K562 (cell line): Measurements from ENCODE around the gene BFSP1. TPM values are rescaled to one million over a fixed set of nuclear protein-coding genes. Genes with fewer than 3 reads are reported as not detected.

Experiments
- ATAC-seq: fragments of 200-7000 bp; cut with Tn5 transposase; 3 replicates; pipeline ENCODE4 v1.9.1; 2020; ENCODE audit warnings: moderate library complexity
- BruUV-seq: library from RNA; stranded (reverse); fragments of 400-500 nt; replicated peaks from 2 replicates; lab custom pipeline; 2021; lab: Mats Ljungman, UMichigan
- CTCF ChIA-PET: fragments of 300-600 bp; formaldehyde crosslinking; extraction: SDS; loops from one replicate; lab custom pipeline; 2021; ENCODE audit warnings: low intra/inter-chr PET ratio; lab: Yijun Ruan, JAX
- POLR2A ChIA-PET: fragments of 300-600, 350-650 bp; sonication (Branson Sonifier 250); formaldehyde crosslinking; extraction: SDS; loops from one replicate; lab custom pipeline; 2021; ENCODE audit warnings: antibody characterized with exemption, inconsistent platforms; lab: Yijun Ruan, JAX
- DNase-seq, 4 experiments: peaks; one replicate each; pipeline versions ENCODE4 v3.0.0 to v3.0.0-alpha.2; 2011 to 2018; ENCODE audit warnings: low spot score in 3 of 4, mixed read lengths in 3 of 4; ENCODE audit errors: extremely low read depth in 1 of 4
- FAIRE-seq: peaks from 2 replicates; lab custom pipeline; 2011; peaks lifted over from hg19 to GRCh38; lab: Jason Lieb, UNC
- H2AFZ ChIP-seq: 2 replicates; pipeline ENCODE4 v1.6.0; 2011; ENCODE audit warnings: low read depth, low read length, control low read depth, inconsistent platforms
- H3K27ac ChIP-seq: fragments of 200-600 bp; 3 replicates; pipeline ENCODE4 v1.8.0; 2011; ENCODE audit warnings: low read depth, mild to moderate bottlenecking, control low read depth, inconsistent platforms, low read length, moderate library complexity, mixed read lengths; ENCODE audit errors: extremely low read depth
- H3K27me3 ChIP-seq, 2 experiments: fragments of 300-600 bp in 1 of 2; 2 replicates in 1 of 2; 3 replicates in 1 of 2; pipeline versions ENCODE4 v1.6.0 to v1.8.0; 2011; ENCODE audit warnings: inconsistent platforms in 2 of 2, low read length in 2 of 2, mild to moderate bottlenecking in 1 of 2, mixed read lengths in 1 of 2, moderate library complexity in 1 of 2; ENCODE audit not compliant: control insufficient read depth in 2 of 2, insufficient read depth in 2 of 2
- H3K36me3 ChIP-seq: fragments of 300-600 bp; 3 replicates; pipeline ENCODE4 v1.8.0; 2011; ENCODE audit warnings: mild to moderate bottlenecking, low read length, inconsistent platforms; ENCODE audit not compliant: control insufficient read depth, insufficient read depth
- H3K4me1 ChIP-seq, 2 experiments: fragments of 200-600 bp in 1 of 2; replicated peaks in 1 of 2; 2 replicates in 1 of 2; 3 replicates in 1 of 2; pipeline versions ENCODE4 v1.5.1 to v1.8.0; 2011; ENCODE audit warnings: inconsistent platforms in 2 of 2, low read length in 2 of 2, mild to moderate bottlenecking in 1 of 2, mixed read lengths in 1 of 2, moderate library complexity in 1 of 2; ENCODE audit not compliant: control insufficient read depth in 2 of 2, insufficient read depth in 2 of 2
- H3K4me2 ChIP-seq: 2 replicates; pipeline ENCODE4 v1.6.1; 2011; ENCODE audit warnings: low read length, control low read depth, inconsistent platforms, mixed read lengths; ENCODE audit not compliant: insufficient read depth
- H3K4me3 ChIP-seq: fragments of 200-600 bp; sonication (generic), shearing (Covaris generic); 2 replicates; pipeline ENCODE4 v1.5.1; 2016; ENCODE audit warnings: control low read depth, inconsistent platforms
- H3K79me2 ChIP-seq: fragments of 200-600 bp; 3 replicates; pipeline ENCODE4 v1.8.0; 2011; ENCODE audit warnings: low read length, inconsistent platforms; ENCODE audit not compliant: control insufficient read depth, insufficient read depth
- H3K9ac ChIP-seq, 2 experiments: 2 replicates each; pipeline versions ENCODE4 v1.6.0 to v1.6.1; 2011; ENCODE audit warnings: low read depth in 2 of 2, low read length in 2 of 2, control low read depth in 1 of 2, inconsistent platforms in 1 of 2, mild to moderate bottlenecking in 1 of 2, mixed read lengths in 1 of 2; ENCODE audit not compliant: insufficient read depth in 1 of 2
- H3K9me1 ChIP-seq: one replicate; pipeline ENCODE4 v1.6.0; 2011; ENCODE audit warnings: inconsistent platforms, mild to moderate bottlenecking, low read length, moderate library complexity; ENCODE audit not compliant: control insufficient read depth, insufficient read depth
- H3K9me3 ChIP-seq: replicated peaks from 2 replicates; pipeline ENCODE4 v1.5.1; 2011; ENCODE audit warnings: low read depth, low read length, inconsistent platforms; ENCODE audit not compliant: control insufficient read depth, insufficient read depth
- H4K20me1 ChIP-seq: replicated peaks from 2 replicates; pipeline ENCODE4 v1.6.1; 2011; ENCODE audit warnings: low read length, inconsistent platforms, mixed read lengths; ENCODE audit not compliant: control insufficient read depth, insufficient read depth
- ARHGAP35 ChIP-seq: fragments of 450-650 bp; IDR thresholded peaks from 2 replicates; pipeline ENCODE4 v1.6.1; 2018; ENCODE audit not compliant: partially characterized antibody
- BACH1 ChIP-seq: fragments of 200-800 bp; sonication (Bioruptor generic); IDR thresholded peaks from 2 replicates; pipeline ENCODE4 v1.6.1; 2016; ENCODE audit warnings: missing genetic modification characterization, missing compliant biosample characterization
- BHLHE40 ChIP-seq: IDR thresholded peaks from 2 replicates; pipeline ENCODE4 v1.6.1; 2011; ENCODE audit warnings: low read length, improper control_type of control experiment
- CBFA2T2 ChIP-seq: fragments of 450-650 bp; conservative IDR thresholded peaks from 2 replicates; pipeline ENCODE4 v1.6.1; 2017; ENCODE audit warnings: mild to moderate bottlenecking
- ETV6 ChIP-seq, 3 experiments: fragments of 150-350 bp in 1 of 3; sonication (generic) in 1 of 3; formaldehyde crosslinking in 1 of 3; IDR thresholded peaks; 2 replicates each; pipeline versions ENCODE4 v1.6.1 to v1.8.0; 2014 to 2022; ENCODE audit warnings: borderline replicate concordance in 2 of 3, low read depth in 2 of 3, antibody characterized with exemption in 1 of 3, low read length in 1 of 3, mild to moderate bottlenecking in 1 of 3, missing genetic modification reagents in 1 of 3
- HMG20B ChIP-seq: fragments of 250-450 bp; sonication (Bioruptor Pico); IDR thresholded peaks from 2 replicates; pipeline ENCODE4 v1.5.0; 2021; ENCODE audit warnings: mild to moderate bottlenecking
- NFATC3 ChIP-seq: fragments of 450-650 bp; IDR thresholded peaks from 2 replicates; pipeline ENCODE4 v1.6.1; 2017; ENCODE audit warnings: mild to moderate bottlenecking
- PKNOX1 ChIP-seq: fragments of 450-650 bp; IDR thresholded peaks from 2 replicates; pipeline ENCODE4 v1.6.1; 2016
- POLR2AphosphoS2 ChIP-seq: IDR thresholded peaks from 2 replicates; pipeline ENCODE4 v1.6.1; 2012; ENCODE audit warnings: low read length, improper control_type of control experiment
- SIN3B ChIP-seq: fragments of 450-650 bp; IDR thresholded peaks from 2 replicates; pipeline ENCODE4 v1.6.1; 2017; ENCODE audit warnings: low read depth, mild to moderate bottlenecking, moderate library complexity
- SMARCA4 ChIP-seq: fragments of 450-650 bp; IDR thresholded peaks from 2 replicates; pipeline ENCODE4 v1.6.1; 2016
- SP1 ChIP-seq: sonication (generic); formaldehyde crosslinking; IDR thresholded peaks from 2 replicates; pipeline ENCODE4 v1.8.1; 2022; ENCODE audit warnings: mild to moderate bottlenecking, missing genetic modification reagents
- TAL1 ChIP-seq: fragments of 450-650 bp; IDR thresholded peaks from 2 replicates; pipeline ENCODE4 v1.6.1; 2016; ENCODE audit warnings: mild to moderate bottlenecking
- TFAM ChIP-seq: fragments of 250-450 bp; sonication (Bioruptor Pico); conservative IDR thresholded peaks from 2 replicates; pipeline ENCODE4 v1.5.0; 2021; ENCODE audit warnings: mild to moderate bottlenecking, moderate library complexity
- ZBTB2 ChIP-seq: fragments of 450-650 bp; IDR thresholded peaks from 2 replicates; pipeline ENCODE4 v1.6.1; 2016; ENCODE audit warnings: antibody characterized with exemption
- ZNF384 ChIP-seq: IDR thresholded peaks from 2 replicates; pipeline ENCODE4 v1.6.1; 2012; ENCODE audit warnings: low read depth, low read length, improper control_type of control experiment
- ZNF551 ChIP-seq: fragments of 250-450 bp; sonication (Bioruptor Pico); IDR thresholded peaks from 2 replicates; pipeline ENCODE4 v1.5.0; 2021; ENCODE audit warnings: mild to moderate bottlenecking, moderate library complexity
- ZNF561 ChIP-seq: fragments of 450-650 bp; formaldehyde crosslinking; conservative IDR thresholded peaks from 2 replicates; pipeline ENCODE4 v1.4.0; 2020; ENCODE audit warnings: mild to moderate bottlenecking, moderate library complexity
- ZNF668 ChIP-seq: fragments of 250-450 bp; sonication (Bioruptor Pico); IDR thresholded peaks from 2 replicates; pipeline ENCODE4 v1.8.0; 2022; ENCODE audit warnings: mild to moderate bottlenecking, inconsistent platforms
- ZNF695 ChIP-seq: fragments of 450-650 bp; formaldehyde crosslinking; IDR thresholded peaks from 2 replicates; pipeline ENCODE4 v1.4.0; 2020; ENCODE audit warnings: mild to moderate bottlenecking, moderate library complexity
- ZNF717 ChIP-seq: fragments of 250-450 bp; sonication (Bioruptor Pico); IDR thresholded peaks from 2 replicates; pipeline ENCODE4 v1.5.0; 2021
- ZNF830 ChIP-seq: fragments of 250-450 bp; sonication (Bioruptor Pico); IDR thresholded peaks from 2 replicates; pipeline ENCODE4 v1.5.0; 2021; ENCODE audit warnings: mild to moderate bottlenecking
- WGBS: fragments of 100-300 bp; shearing (Covaris generic); methylation state at CpG from one replicate; pipeline ENCODE4 v1.1.6; 2016; ENCODE audit warnings: low coverage, mixed read lengths; ENCODE audit not compliant: insufficient coverage; ENCODE audit errors: missing lambda C conversion rate; 5-methylcytosine and 5-hydroxymethylcytosine counted together
- in situ Hi-C: fragments of 300-500 bp; cut with MboI; formaldehyde crosslinking; loops from 4 replicates; pipeline ENCODE4 v1.15.0; 2018; ENCODE audit warnings: inconsistent platforms, mixed read lengths
- intact Hi-C: fragments of 100-400 bp; cut with micrococcal nuclease; formaldehyde crosslinking; loops from 2 replicates; pipeline ENCODE4 v1.14.2; 2022
- polyA plus RNA-seq, 8 experiments: library from polyadenylated mRNA; depleted of rRNA in 4 of 8; stranded (reverse) in 5 of 8; unstranded in 3 of 8; fragments of >200 nt; fragmentation: Nextera tagmentation in 2 of 8; fragmentation: Illumina TruSeq in 1 of 8; extraction: Ambion mirVana in 2 of 8; extraction: Trizol in 1 of 8; gene quantifications; 2 replicates each; pipeline versions ENCODE4 v1.2.1 to v1.2.3, GENCODE V29; 2011 to 2014; ENCODE audit warnings: inconsistent platforms in 1 of 8, missing spikeins in 1 of 8
- total RNA-seq, 7 experiments: library from RNA; depleted of rRNA in 6 of 7; stranded (reverse); fragments of >200 nt in 6 of 7; fragmentation: Illumina TruSeq in 2 of 7; extraction: Trizol in 2 of 7; gene quantifications; 2 replicates each; pipeline versions ENCODE4 v1.2.1 to v1.2.3, GENCODE V29; 2011 to 2021; ENCODE audit warnings: low replicate concordance in 1 of 7

The BFSP1 gene
- total and polyA plus RNA-seq, 9 of the 15 experiments (the other 6 are each of a cell fraction or from before 2014, with no cell fraction given): 0.09 to 0.86 (median 0.40) TPM

DNA sequence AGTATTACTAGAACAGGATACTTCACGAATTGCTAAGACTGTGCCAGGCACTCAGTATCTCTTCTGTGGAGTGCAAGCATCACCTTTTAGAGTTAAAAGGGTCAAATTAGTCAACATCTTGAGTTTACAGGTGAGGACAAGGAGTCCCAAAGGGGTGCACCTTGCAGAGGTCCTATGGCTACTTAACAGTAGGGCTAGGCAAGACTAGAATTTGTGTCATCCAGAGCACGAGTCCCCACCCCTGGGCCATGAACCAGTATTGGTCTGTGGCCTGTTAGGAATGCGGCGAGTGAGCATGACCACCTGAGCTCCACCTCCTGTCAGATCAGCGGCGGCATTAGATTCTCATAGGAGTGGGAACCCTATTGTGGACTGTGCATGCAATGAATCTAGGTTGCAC, 28.2 kb upstream of the BFSP1 start (continued):
- TF ChIP-seq ZNF561 (CRISPR knock-in tag) (no peak), ETV6 (IDR thresholded peaks at IDR 0.05; ENCODE audit: borderline replicate concordance in 1 of 2, low read depth in 2 of 2, low read length in 1 of 2) (no peak), ETV6 (CRISPR knock-in tag; IDR thresholded peaks at IDR 0.05; ENCODE audit: borderline replicate concordance) (no peak), HMG20B (CRISPR knock-in tag) (no peak), ZNF551 (CRISPR knock-in tag) (no peak)
- TF ChIP-seq, all 486 proteins: peak for 0

- ATAC-seq: no peak
- peaks cover 6 to 31% of the 10 kb centered on the region in 2 experiments; a peak in 3 of 5 replicates for H3K4me1 ChIP-seq
- no TSS peak for BruUV-seq
- no peak overlapping the region for H3K4me3 ChIP-seq
- intact Hi-C loops (no loop called here), in situ Hi-C loops (no loop called here)
- ChIA-PET CTCF (no interaction called here), POLR2A (interaction anchor here (0.6 kb wide), 1 partner anchor 8 kb away, joined by 4 read pairs; no protein-coding TSS in a partner anchor)
- no peak overlapping the region for H3K4me2 ChIP-seq
- WGBS: 67% methylated on average over 1 of the region's 1 CpG
- H2AFZ ChIP-seq: peak overlapping the region; percentile 86
- H3K27me3 ChIP-seq: no peaks in the 10 kb centered on the region
- H4K20me1 ChIP-seq: no peaks in the 10 kb centered on the region
- no peak overlapping the region for H3K9ac ChIP-seq
- no peaks in the 10 kb centered on the region for H3K9me1 ChIP-seq
- no peaks in the 10 kb centered on the region for H3K36me3 ChIP-seq
- no peak for FAIRE-seq
- H3K9me3 ChIP-seq: no peaks in the 10 kb centered on the region
- no peaks in the 10 kb centered on the region for H3K79me2 ChIP-seq
- DNase-seq: no peak
- H3K27ac ChIP-seq: peak overlapping the region; percentile 76; the same call in 2 of the 3 replicates
- TF ChIP-seq BHLHE40: no peak
- TF ChIP-seq BACH1 (tag): no peak
- 0 out of 2 replicates have a peak, but pooled peaks have one; percentile 48 for TF ChIP-seq NFATC3
- TF ChIP-seq SMARCA4: peak; percentile 11; the same call in 1 of the 2 replicates
- TF ChIP-seq ZNF830 (CRISPR knock-in tag): no peak
- no peak for TF ChIP-seq ZBTB2
- TF ChIP-seq TAL1: no peak
- no peak for TF ChIP-seq ZNF668 (CRISPR knock-in tag)
- no peak for TF ChIP-seq SP1
- no peak for TF ChIP-seq ZNF695 (CRISPR knock-in tag)
- TF ChIP-seq TFAM (CRISPR knock-in tag): no peak
- TF ChIP-seq SIN3B: no peak
- TF ChIP-seq POLR2AphosphoS2: no peak
- TF ChIP-seq ZNF384: peak; percentile 20; the same call in 1 of the 2 replicates
- no peak for TF ChIP-seq ARHGAP35
- peak; percentile 60 for TF ChIP-seq PKNOX1
- no peak for TF ChIP-seq CBFA2T2
- no peak for TF ChIP-seq ZNF717 (CRISPR knock-in tag)
Measured at GRCh38 chr20:17558941-17559304, 27.7 kb upstream of the BFSP1 start.
